Measurements from ENCODE around the gene ATP8B1.
"Not testable (repeated sequence)": the region's sequence is repeated elsewhere in the genome, so short reads cannot be mapped to it uniquely, and the experiment has no call there.

Gene ATP8B1

GRCh38 chr18:57674891-57675290 lies 128.2 kb downstream of the ATP8B1 start:
- in situ Hi-C loops (cut with HindIII; ENCODE audit: low sequenced_read_pairs), result no loop called here

GRCh38 chr18:57670046-57670445 lies 133.1 kb downstream of the ATP8B1 start:
- in situ Hi-C loops (cut with HindIII; ENCODE audit: low sequenced_read_pairs), result no loop called here

- in situ Hi-C loops (cut with HindIII; ENCODE audit: low sequenced_read_pairs), result no loop called here
These were observed 135.1 kb downstream of the ATP8B1 start for GRCh38 chr18:57668021-57668420.

GRCh38 chr18:57666818-57667497 lies 136.2 kb downstream of the ATP8B1 start:
- in situ Hi-C loops (cut with HindIII; ENCODE audit: low sequenced_read_pairs), result no loop called here

- in situ Hi-C loops (cut with HindIII; ENCODE audit: low sequenced_read_pairs), result no loop called here
These were observed 138.4 kb downstream of the ATP8B1 start for GRCh38 chr18:57664568-57665165.

- in situ Hi-C loops (cut with HindIII; ENCODE audit: low sequenced_read_pairs), result no loop called here
These were observed 142.2 kb downstream of the ATP8B1 start for GRCh38 chr18:57660961-57661360.

- in situ Hi-C loops (cut with HindIII; ENCODE audit: low sequenced_read_pairs), result no loop called here
These were observed 143.5 kb downstream of the ATP8B1 start for GRCh38 chr18:57659460-57660102.

GRCh38 chr18:57657542-57657941 lies 145.6 kb downstream of the ATP8B1 start:
- in situ Hi-C loops (cut with HindIII; ENCODE audit: low sequenced_read_pairs), result no loop called here

- in situ Hi-C loops (cut with HindIII; ENCODE audit: low sequenced_read_pairs), result no loop called here
These were observed 147.4 kb downstream of the ATP8B1 start for GRCh38 chr18:57655740-57656139.

- in situ Hi-C loops (cut with HindIII; ENCODE audit: low sequenced_read_pairs), result no loop called here
These were observed 151.2 kb downstream of the ATP8B1 start for GRCh38 chr18:57651914-57652313.

GRCh38 chr18:57649556-57650500 lies 153.3 kb downstream of the ATP8B1 start:
- in situ Hi-C loops (cut with HindIII; ENCODE audit: low sequenced_read_pairs), result no loop called here

- in situ Hi-C loops (cut with HindIII; ENCODE audit: low sequenced_read_pairs), result no loop called here
These were observed 154.7 kb downstream of the ATP8B1 start for GRCh38 chr18:57648414-57648813.

- in situ Hi-C loops (cut with HindIII; ENCODE audit: low sequenced_read_pairs), result no loop called here
These were observed 158.6 kb downstream of the ATP8B1 start for GRCh38 chr18:57644540-57644939.

- in situ Hi-C loops (cut with HindIII; ENCODE audit: low sequenced_read_pairs), result not testable (repeated sequence)
These were observed 159.4 kb downstream of the ATP8B1 start for GRCh38 chr18:57643726-57644125.

GRCh38 chr18:57642462-57642861 lies 160.7 kb downstream of the ATP8B1 start:
- in situ Hi-C loops (cut with HindIII; ENCODE audit: low sequenced_read_pairs), result not testable (repeated sequence)

- in situ Hi-C loops (cut with HindIII; ENCODE audit: low sequenced_read_pairs), result no loop called here
These were observed 162.4 kb downstream of the ATP8B1 start for GRCh38 chr18:57640749-57641148.

GRCh38 chr18:57640236-57640635 lies 162.9 kb downstream of the ATP8B1 start:
- in situ Hi-C loops (cut with HindIII; ENCODE audit: low sequenced_read_pairs), result no loop called here

- in situ Hi-C loops (cut with HindIII; ENCODE audit: low sequenced_read_pairs), result no loop called here
These were observed 167.9 kb downstream of the ATP8B1 start for GRCh38 chr18:57635003-57635822.

- in situ Hi-C loops (cut with HindIII; ENCODE audit: low sequenced_read_pairs), result no loop called here
These were observed 171.4 kb downstream of the ATP8B1 start for GRCh38 chr18:57631697-57632096.

All from DLD1 (cell line).